K562 (cell line): ENCODE results near the gene EPGN. TPM values are rescaled to one million over a fixed set of nuclear protein-coding genes. Genes with fewer than 3 reads are reported as not detected.

Experiments
- BRF1 ChIP-seq: IDR thresholded peaks from 3 replicates; pipeline ENCODE4 v1.6.1; 2011; ENCODE audit warnings: borderline replicate concordance, mild to moderate bottlenecking; ENCODE audit not compliant: insufficient read length; ENCODE audit errors: extremely low read depth
- HINFP ChIP-seq: fragments of 450-650 bp; conservative IDR thresholded peaks from 2 replicates; pipeline ENCODE4 v1.6.1; 2016; ENCODE audit warnings: missing genetic modification characterization, low read depth, mild to moderate bottlenecking, control low read depth, missing compliant biosample characterization
- MAFK ChIP-seq: IDR thresholded peaks from 2 replicates; pipeline ENCODE4 v1.6.1; 2011; ENCODE audit warnings: low read length, improper control_type of control experiment
- MIER1 ChIP-seq: fragments of 450-650 bp; IDR thresholded peaks from 2 replicates; pipeline ENCODE4 v1.6.1; 2016; ENCODE audit warnings: antibody characterized with exemption, mild to moderate bottlenecking, low read depth
- NELFE ChIP-seq: IDR thresholded peaks from 2 replicates; pipeline ENCODE4 v1.6.1; 2011; ENCODE audit warnings: mild to moderate bottlenecking; ENCODE audit not compliant: insufficient read depth, insufficient read length
- PML ChIP-seq: IDR thresholded peaks from 2 replicates; pipeline ENCODE4 v1.6.1; 2012; ENCODE audit warnings: low read length, inconsistent platforms
- RFX5 ChIP-seq: IDR thresholded peaks from 2 replicates; pipeline ENCODE4 v1.6.1; 2011; ENCODE audit warnings: low read depth, mild to moderate bottlenecking, improper control_type of control experiment, low read length
- SAP30 ChIP-seq: fragments of 200-600 bp; sonication (generic); IDR thresholded peaks from 2 replicates; pipeline ENCODE4 v1.6.1; 2012; ENCODE audit warnings: borderline replicate concordance, low read depth, mild to moderate bottlenecking, moderate library complexity, low read length, control low read depth, inconsistent platforms; ENCODE audit not compliant: insufficient read depth, poor library complexity, severe bottlenecking
- SRSF9 ChIP-seq: fragments of 200-400 bp; formaldehyde crosslinking; IDR thresholded peaks from 2 replicates; pipeline ENCODE4 v1.6.1; 2017; ENCODE audit warnings: low read depth, low read length, borderline replicate concordance
- TAF1 ChIP-seq: IDR thresholded peaks from 2 replicates; pipeline ENCODE4 v1.6.1; 2011; ENCODE audit warnings: mild to moderate bottlenecking, low read length, moderate library complexity; ENCODE audit not compliant: insufficient read depth, control insufficient read depth, severe bottlenecking; ENCODE audit errors: extremely low read depth
- TEAD4 ChIP-seq, 2 experiments: sonication (generic) in 1 of 2; formaldehyde crosslinking in 1 of 2; IDR thresholded peaks; 2 replicates each; pipeline versions ENCODE4 v1.6.1 to v1.8.0; 2012 to 2022; ENCODE audit warnings: borderline replicate concordance in 1 of 2, inconsistent platforms in 1 of 2, low read length in 1 of 2, mild to moderate bottlenecking in 1 of 2, missing genetic modification reagents in 1 of 2
- USF2 ChIP-seq: sonication (generic); formaldehyde crosslinking; IDR thresholded peaks from 2 replicates; pipeline ENCODE4 v1.5.0; 2020; ENCODE audit warnings: missing genetic modification reagents
- ZFP30 ChIP-seq: fragments of 250-450 bp; sonication (Bioruptor Pico); IDR thresholded peaks from 2 replicates; pipeline ENCODE4 v1.8.0; 2022; ENCODE audit warnings: moderate library complexity, mild to moderate bottlenecking, inconsistent platforms, borderline replicate concordance
- ZFP36 ChIP-seq: fragments of 150-350 bp; IDR thresholded peaks from 2 replicates; pipeline ENCODE4 v1.6.1; 2018; ENCODE audit warnings: low read length, low read depth; ENCODE audit not compliant: partially characterized antibody
- ZNF239 ChIP-seq: fragments of 250-450 bp; sonication (Bioruptor Pico); IDR thresholded peaks from 2 replicates; pipeline ENCODE4 v1.4.0; 2020; ENCODE audit warnings: mild to moderate bottlenecking
- ZNF445 ChIP-seq: fragments of 250-450 bp; sonication (Bioruptor Pico); IDR thresholded peaks from 2 replicates; pipeline ENCODE4 v1.4.0; 2020; ENCODE audit warnings: low read depth, mild to moderate bottlenecking, moderate library complexity
- polyA plus RNA-seq, 8 experiments: library from polyadenylated mRNA; depleted of rRNA in 4 of 8; stranded (reverse) in 5 of 8; unstranded in 3 of 8; fragments of >200 nt; fragmentation: Nextera tagmentation in 2 of 8; fragmentation: Illumina TruSeq in 1 of 8; extraction: Ambion mirVana in 2 of 8; extraction: Trizol in 1 of 8; gene quantifications; 2 replicates each; pipeline versions ENCODE4 v1.2.1 to v1.2.3, GENCODE V29; 2011 to 2014; ENCODE audit warnings: inconsistent platforms in 1 of 8, missing spikeins in 1 of 8
- total RNA-seq, 7 experiments: library from RNA; depleted of rRNA in 6 of 7; stranded (reverse); fragments of >200 nt in 6 of 7; fragmentation: Illumina TruSeq in 2 of 7; extraction: Trizol in 2 of 7; gene quantifications; 2 replicates each; pipeline versions ENCODE4 v1.2.1 to v1.2.3, GENCODE V29; 2011 to 2021; ENCODE audit warnings: low replicate concordance in 1 of 7
- TF ChIP-seq, protein P1 (sequence below): sonication (generic); formaldehyde crosslinking; IDR thresholded peaks from 2 replicates; pipeline ENCODE4 v1.8.0; 2023; ENCODE audit warnings: mild to moderate bottlenecking, missing genetic modification reagents
- TF ChIP-seq, protein P2 (sequence below), 2 experiments: fragments of 200-800 bp in 1 of 2; sonication (Bioruptor generic) in 1 of 2; sonication (generic) in 1 of 2; formaldehyde crosslinking in 1 of 2; IDR thresholded peaks in 1 of 2; conservative IDR thresholded peaks in 1 of 2; 2 replicates each; pipeline versions ENCODE4 v1.5.0 to v1.6.1; 2016 to 2020; ENCODE audit warnings: missing compliant biosample characterization in 1 of 2, missing genetic modification characterization in 1 of 2, missing genetic modification reagents in 1 of 2

The EPGN gene
- total and polyA plus RNA-seq, 9 of the 15 experiments (the other 6 are each of a cell fraction or from before 2014, with no cell fraction given), result 0.10 to 0.56 TPM; not detected in 7

DNA sequence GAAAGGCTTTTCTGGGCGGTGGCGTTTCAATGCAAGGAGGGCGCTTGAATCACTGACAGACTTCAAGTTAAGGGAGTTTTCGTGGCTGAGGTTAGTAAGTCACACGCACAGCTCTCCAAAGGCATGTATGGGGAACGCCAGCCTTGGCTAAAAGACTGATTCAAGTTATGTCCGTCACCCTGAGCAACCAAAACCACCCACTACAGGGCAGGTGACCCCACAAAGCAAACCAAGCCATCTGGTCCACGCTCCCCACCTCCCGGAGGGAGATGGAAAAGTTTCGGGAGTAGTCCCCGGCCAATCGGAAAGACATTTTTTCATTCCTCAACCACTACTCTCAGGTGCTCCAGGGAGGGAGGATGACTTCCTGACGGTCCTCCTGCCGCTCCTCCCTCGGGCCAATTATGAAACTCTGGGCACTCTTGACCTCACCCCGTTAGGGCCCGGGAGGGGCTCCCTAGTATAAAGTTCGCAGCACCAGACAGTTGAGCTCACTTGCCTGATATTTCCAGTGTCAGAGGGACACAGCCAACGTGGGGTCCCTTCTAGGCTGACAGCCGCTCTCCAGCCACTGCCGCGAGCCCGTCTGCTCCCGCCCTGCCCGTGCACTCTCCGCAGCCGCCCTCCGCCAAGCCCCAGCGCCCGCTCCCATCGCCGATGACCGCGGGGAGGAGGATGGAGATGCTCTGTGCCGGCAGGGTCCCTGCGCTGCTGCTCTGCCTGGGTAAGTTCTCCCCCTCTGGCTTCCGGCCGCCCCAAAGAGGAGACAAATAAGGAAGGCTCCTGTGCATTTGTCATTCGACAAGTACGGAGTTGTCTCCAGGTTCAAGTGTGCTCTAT, 56.6 kb downstream of the EPGN start, which contains the start of gene EREG (continued):
- TF ChIP-seq TAF1, result peak; percentile 65
- TF ChIP-seq ZFP36, result no peak
- no peak for TF ChIP-seq HINFP (tag)
- no peak for TF ChIP-seq MIER1
- TF ChIP-seq RFX5, result no peak
- TF ChIP-seq ZNF445, result no peak
- TF ChIP-seq, protein P1, sequence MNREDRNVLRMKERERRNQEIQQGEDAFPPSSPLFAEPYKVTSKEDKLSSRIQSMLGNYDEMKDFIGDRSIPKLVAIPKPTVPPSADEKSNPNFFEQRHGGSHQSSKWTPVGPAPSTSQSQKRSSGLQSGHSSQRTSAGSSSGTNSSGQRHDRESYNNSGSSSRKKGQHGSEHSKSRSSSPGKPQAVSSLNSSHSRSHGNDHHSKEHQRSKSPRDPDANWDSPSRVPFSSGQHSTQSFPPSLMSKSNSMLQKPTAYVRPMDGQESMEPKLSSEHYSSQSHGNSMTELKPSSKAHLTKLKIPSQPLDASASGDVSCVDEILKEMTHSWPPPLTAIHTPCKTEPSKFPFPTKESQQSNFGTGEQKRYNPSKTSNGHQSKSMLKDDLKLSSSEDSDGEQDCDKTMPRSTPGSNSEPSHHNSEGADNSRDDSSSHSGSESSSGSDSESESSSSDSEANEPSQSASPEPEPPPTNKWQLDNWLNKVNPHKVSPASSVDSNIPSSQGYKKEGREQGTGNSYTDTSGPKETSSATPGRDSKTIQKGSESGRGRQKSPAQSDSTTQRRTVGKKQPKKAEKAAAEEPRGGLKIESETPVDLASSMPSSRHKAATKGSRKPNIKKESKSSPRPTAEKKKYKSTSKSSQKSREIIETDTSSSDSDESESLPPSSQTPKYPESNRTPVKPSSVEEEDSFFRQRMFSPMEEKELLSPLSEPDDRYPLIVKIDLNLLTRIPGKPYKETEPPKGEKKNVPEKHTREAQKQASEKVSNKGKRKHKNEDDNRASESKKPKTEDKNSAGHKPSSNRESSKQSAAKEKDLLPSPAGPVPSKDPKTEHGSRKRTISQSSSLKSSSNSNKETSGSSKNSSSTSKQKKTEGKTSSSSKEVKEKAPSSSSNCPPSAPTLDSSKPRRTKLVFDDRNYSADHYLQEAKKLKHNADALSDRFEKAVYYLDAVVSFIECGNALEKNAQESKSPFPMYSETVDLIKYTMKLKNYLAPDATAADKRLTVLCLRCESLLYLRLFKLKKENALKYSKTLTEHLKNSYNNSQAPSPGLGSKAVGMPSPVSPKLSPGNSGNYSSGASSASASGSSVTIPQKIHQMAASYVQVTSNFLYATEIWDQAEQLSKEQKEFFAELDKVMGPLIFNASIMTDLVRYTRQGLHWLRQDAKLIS, result no peak
- TF ChIP-seq BRF1, result no peak
- no peak for TF ChIP-seq NELFE
- TF ChIP-seq, protein P2, sequence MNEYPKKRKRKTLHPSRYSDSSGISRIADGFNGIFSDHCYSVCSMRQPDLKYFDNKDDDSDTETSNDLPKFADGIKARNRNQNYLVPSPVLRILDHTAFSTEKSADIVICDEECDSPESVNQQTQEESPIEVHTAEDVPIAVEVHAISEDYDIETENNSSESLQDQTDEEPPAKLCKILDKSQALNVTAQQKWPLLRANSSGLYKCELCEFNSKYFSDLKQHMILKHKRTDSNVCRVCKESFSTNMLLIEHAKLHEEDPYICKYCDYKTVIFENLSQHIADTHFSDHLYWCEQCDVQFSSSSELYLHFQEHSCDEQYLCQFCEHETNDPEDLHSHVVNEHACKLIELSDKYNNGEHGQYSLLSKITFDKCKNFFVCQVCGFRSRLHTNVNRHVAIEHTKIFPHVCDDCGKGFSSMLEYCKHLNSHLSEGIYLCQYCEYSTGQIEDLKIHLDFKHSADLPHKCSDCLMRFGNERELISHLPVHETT (CRISPR knock-in tag; conservative IDR thresholded peaks at IDR 0.05 in 1 of 2, IDR thresholded peaks at IDR 0.05 in 1 of 2), result no peak
- TF ChIP-seq SRSF9, result no peak
- no peak for TF ChIP-seq MAFK
- no peak for TF ChIP-seq USF2 (CRISPR knock-in tag)
- no peak for TF ChIP-seq ZFP30 (CRISPR knock-in tag)
- TF ChIP-seq TEAD4 (IDR thresholded peaks at IDR 0.05; ENCODE audit: low read length), result peak; percentile 16; the same call in 1 of the 2 replicates
- TF ChIP-seq TEAD4 (CRISPR knock-in tag; IDR thresholded peaks at IDR 0.05; ENCODE audit: borderline replicate concordance), result no peak
- no peak for TF ChIP-seq ZNF239 (CRISPR knock-in tag)
- TF ChIP-seq SAP30, result no peak
- TF ChIP-seq PML, result peak; percentile 31; the same call in 1 of the 2 replicates
